Astrocyte (in vitro differentiated cells and primary cell): ENCODE measurements around the gene ITGB3.

Experiments used
- EZH2 ChIP-seq: IDR thresholded peaks from 2 replicates; pipeline ENCODE4 v1.6.1; 2012; ENCODE audit warnings: mild to moderate bottlenecking, low read length, inconsistent platforms; ENCODE audit not compliant: insufficient read depth
- TF ChIP-seq, protein P1 (sequence below): IDR thresholded peaks from 2 replicates; pipeline ENCODE4 v1.5.1; 2011; ENCODE audit warnings: low read depth, mild to moderate bottlenecking, inconsistent platforms, low read length, moderate library complexity; ENCODE audit not compliant: insufficient read depth

DNA sequence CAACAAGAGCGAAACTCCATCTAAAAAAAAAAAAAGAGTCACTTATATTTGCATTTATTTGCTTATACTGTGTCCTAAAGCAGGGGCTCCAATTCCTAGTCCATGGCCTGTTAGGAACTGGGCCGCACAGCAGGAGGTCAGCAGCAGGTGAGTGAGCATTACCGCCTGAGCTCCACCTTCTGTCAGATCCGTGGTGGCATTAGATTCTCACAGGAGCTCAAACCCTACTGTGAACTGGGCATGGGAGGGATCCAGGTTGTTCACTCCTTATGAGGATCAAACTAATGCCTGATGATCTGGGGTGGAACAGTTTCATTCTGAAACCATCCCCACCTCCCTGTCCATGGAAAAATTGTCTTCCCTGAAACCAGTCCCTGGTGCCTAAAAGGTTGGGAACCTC is 24.9 kb downstream of the ITGB3 start:
- TF ChIP-seq, protein P1, sequence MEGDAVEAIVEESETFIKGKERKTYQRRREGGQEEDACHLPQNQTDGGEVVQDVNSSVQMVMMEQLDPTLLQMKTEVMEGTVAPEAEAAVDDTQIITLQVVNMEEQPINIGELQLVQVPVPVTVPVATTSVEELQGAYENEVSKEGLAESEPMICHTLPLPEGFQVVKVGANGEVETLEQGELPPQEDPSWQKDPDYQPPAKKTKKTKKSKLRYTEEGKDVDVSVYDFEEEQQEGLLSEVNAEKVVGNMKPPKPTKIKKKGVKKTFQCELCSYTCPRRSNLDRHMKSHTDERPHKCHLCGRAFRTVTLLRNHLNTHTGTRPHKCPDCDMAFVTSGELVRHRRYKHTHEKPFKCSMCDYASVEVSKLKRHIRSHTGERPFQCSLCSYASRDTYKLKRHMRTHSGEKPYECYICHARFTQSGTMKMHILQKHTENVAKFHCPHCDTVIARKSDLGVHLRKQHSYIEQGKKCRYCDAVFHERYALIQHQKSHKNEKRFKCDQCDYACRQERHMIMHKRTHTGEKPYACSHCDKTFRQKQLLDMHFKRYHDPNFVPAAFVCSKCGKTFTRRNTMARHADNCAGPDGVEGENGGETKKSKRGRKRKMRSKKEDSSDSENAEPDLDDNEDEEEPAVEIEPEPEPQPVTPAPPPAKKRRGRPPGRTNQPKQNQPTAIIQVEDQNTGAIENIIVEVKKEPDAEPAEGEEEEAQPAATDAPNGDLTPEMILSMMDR, result no peak
- TF ChIP-seq EZH2, result no peak
